HG02870 (cell line): ENCODE data around the gene TARDBP.
"Not testable (repeated sequence)": the region's sequence is repeated elsewhere in the genome, so short reads cannot be mapped to it uniquely, and the experiment has no call there.

ENCODE experiments used
- ATAC-seq: cut with Tn5 transposase; IDR thresholded peaks from one replicate; pipeline ENCODE4 v1.9.1; 2021; ENCODE audit warnings: mild to moderate bottlenecking, moderate library complexity; ENCODE audit not compliant: unreplicated experiment

The TARDBP gene

DNA sequence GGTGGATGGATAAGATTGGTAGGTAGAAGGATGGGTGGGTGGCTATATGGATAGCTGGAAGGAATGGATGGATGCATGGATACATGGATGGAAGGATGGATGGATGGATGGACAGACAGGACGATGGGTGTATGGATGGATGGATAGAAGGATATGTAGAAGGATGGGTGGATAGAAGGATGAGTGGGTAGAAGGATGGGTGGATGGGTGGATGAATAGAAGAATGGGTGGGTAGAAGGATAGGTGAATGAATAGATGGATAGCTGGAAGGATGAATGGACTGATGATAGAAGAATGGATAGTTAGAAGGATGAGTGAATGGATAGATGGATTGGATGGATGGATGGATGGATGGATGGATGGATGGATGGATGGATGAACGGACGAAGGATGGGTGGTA, 29.6 kb downstream of the TARDBP start:
- no peak for ATAC-seq

DNA sequence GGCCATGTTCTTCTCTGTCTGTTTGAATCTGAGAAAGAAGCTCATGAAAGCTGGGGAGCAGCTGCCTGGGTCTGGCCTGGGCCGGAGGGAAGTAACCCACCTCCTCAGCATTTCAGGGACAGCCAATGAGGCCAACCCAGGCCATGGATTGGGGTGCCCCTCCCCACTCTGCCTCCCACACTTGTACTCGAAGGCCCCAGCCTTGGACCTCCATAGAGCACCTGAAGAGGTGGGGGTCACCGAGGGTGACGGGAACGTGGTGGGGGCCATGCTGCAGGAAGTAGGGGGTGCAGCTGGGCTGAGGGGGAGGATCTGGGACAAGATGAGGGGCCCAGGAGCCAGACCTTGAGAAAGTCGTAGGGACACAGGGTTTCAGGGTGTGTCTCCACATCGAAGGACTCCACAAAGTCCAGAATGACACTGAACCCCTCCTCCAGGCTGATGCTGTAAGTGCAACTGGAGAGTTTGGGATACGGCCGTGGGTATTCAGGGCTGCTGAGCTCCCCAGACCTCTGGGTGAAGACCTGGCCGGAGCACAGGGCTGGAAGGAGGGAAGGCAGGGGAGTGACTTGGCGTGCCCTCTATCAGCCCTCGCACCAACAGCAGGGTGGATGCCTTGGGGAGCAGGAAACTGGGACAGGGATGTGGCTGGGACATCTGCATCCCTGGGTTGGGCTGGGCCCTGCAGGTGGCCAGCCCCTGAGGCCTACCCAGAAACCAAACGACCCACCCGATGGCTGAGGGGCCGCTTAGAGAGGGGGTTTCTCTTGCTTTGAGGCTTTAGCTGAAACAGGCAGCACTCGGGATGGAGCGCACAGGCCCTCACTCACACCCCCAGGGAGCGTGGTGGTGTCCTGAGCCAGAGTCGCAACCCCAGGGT, 30.8 kb downstream of the TARDBP start:
- no peak for ATAC-seq

DNA sequence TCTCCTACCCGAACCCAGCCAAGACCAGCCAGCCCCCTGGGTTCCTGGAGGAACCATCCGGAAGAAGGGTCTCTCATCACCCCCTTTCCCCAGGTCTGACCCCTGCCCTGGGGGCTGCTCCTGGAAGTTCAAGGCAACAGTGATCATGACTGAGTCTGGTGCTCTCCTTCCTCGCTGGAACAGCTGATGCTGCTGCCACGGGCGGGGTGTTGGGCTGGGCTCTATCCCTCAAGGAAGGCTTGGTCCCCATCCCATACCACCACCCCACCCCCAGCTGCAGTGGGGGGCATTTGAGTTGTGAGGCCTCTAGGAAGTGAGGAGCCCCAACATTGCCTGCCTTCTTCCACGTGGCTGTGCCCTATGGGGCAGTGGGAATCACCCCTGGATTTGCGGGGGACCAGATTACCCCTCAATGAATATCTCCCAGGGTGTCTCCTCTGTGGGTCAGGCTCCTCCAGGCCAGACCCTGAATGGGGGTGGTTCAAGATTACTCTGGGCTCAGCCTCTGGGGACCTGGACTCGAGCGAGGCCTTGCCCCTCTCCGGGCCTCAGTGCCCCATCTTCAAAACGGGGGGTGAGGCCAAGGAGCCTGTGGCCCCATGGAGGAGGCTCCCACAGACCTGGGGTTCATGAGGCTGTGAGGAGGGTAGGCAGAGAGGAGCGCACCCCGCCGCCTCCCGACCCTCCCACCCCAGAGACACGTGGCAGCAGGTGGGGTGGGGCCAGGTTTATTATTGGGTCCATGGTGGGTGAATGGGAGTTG, 31.8 kb downstream of the TARDBP start:
- ATAC-seq: no peak

- ATAC-seq: no peak
Observed at GRCh38 chr1:11044849-11045427, 32.5 kb downstream of the TARDBP start.

- no peak for ATAC-seq
Observed at GRCh38 chr1:11045428-11046269, 33.2 kb downstream of the TARDBP start.

GRCh38 chr1:11046270-11046566, 33.8 kb downstream of the TARDBP start:
- no peak for ATAC-seq

- ATAC-seq: no peak
Observed at GRCh38 chr1:11046625-11047365, 34.3 kb downstream of the TARDBP start, which contains the start of gene MASP2. Gene MASP2, minus strand, starts transcription at chr1:11047239. Its CDS starts 32 bp downstream, at chr1:11047207.

DNA sequence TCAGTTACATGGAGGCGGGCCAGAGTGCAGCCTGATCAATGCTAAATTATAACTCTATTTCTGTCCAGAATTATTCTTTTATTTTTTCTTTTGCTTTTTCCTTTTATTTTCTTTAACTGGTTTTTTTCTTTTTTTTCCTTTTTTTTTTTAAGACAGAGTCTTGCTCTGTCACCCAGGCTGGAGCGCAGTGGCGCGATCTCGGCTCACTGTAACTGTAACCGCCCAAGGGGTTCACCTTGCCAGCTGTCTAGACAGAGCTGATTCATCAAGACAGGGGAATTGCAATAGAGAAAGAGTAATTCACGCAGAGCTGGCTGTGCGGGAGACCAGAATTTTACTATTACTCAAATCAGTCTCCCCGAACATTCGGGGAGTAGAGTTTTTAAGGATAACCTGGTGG, 38.7 kb downstream of the TARDBP start:
- not testable (repeated sequence) for ATAC-seq

DNA sequence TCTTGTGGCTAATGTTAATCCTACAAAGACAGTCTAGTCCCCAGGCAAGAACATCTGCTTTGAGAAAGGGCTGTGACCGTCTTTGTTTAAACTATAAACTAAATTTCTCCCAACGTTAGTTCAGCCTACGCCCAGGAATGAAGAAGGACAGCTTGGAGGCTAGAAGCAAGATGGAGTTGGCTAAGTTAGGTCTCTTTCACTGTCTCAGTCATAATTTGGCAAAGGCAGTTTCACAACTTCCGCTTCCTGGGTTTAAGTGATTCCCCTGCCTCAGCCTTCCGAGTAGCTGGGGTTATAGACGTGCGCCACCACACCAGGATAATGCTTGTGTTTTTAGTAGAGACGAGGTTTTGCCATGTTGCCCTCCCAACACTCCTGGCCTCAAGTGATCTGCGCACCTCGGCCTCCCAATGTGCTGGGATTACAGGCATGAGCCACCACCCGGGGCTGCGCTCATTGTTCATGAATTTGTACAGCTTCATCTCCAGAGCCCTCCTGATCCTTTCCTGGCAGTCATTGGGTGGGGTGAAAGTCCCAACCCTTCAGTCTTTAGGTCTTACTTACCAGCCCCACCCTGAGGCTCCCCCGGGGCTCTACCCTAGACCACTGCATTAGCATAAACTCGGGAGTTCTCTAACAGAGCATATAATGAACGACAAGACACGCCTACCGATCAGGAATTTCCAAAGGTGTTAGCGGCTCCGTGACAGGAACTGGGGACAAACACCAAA, 39.5 kb downstream of the TARDBP start:
- ATAC-seq: no peak

GRCh38 chr1:11052839-11053757, 40.6 kb downstream of the TARDBP start:
- no peak for ATAC-seq

DNA sequence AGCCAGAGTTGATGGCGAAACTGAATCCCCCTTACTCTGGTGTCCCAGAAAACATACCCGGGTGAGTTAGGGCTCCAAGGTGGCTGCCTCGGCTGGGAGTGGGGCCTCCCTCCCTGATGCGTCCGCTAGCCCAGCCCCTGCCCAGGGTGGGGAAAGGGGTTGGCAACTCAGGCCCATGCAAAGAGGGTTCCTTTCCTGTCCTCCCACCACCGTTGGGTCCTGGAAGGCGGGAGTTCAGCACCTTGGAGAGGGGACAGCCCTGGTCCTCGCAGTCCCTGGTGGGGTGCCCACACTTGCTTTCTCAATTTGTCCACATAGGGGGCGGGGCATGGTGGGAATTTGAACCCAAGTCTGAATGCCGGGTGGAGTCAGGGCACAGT, 41.3 kb downstream of the TARDBP start:
- no peak for ATAC-seq

- ATAC-seq: no peak
Observed at GRCh38 chr1:11054181-11054580, 41.7 kb downstream of the TARDBP start.

GRCh38 chr1:11054666-11055065, 42.2 kb downstream of the TARDBP start:
- no peak for ATAC-seq

DNA sequence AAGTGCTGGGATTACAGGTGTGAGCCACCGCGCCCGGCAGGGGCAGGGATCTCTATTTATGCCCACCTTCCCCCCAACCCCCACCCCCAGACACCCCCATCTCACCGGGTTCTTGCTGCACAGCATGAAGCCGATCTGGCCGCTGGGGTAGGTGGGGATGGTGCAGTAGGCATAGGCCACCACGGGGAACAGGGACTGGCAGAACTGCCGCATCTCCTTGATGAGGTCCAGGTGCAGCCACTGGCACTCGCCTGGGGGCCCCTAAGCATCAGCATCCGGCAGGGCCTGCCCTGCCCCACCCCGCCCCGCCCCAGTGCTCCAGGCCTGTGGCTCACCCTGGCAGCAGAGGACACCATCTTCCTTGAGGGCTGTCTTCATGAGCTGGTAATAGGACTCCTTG, 43.2 kb downstream of the TARDBP start:
- no peak for ATAC-seq

DNA sequence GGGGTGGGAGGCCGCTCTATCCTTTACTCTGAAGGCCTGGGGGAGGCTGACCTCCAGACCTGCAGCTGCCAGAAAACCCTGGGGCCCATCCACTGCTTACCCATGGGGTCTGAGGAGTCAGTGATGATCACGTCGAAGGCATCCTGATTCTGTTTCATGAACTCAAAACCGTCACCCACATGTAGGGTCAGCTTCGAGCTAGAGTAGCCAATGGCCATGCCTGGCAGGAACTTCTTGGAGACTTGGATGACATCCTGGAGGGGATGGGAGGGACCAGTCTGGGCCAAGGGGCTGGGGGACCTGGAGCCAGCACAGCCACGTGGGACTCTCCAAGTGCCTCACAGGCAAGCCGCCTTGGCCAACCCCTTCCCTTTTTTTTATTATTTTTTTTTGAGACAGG, 44.0 kb downstream of the TARDBP start:
- no peak for ATAC-seq

DNA sequence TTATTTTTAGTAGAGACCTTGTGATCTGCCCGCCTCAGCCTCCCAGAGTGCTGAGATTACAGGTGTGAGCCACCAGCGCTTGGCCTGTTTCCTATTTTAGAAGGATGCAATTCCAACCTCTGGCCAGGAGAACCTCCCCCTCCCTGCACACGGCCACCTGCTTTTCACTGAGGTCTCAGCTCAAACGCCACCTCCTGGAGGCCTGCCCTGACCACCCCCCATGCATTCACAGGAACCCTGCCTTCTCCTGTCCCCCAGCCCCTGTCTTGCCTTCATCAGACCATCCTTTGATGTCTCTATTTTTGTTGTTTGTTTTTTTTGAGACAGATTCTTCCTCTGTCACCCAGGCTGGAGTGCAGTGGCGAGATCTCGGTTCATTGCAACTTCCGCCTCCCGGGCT, 45.0 kb downstream of the TARDBP start:
- no peak for ATAC-seq

- no peak for ATAC-seq
Observed at GRCh38 chr1:11058026-11058425, 45.6 kb downstream of the TARDBP start.

GRCh38 chr1:11058595-11059154, 46.2 kb downstream of the TARDBP start:
- no peak for ATAC-seq
